ENCODE data around the gene IL1RAPL2.
"Not testable (repeated sequence)": the region's sequence is repeated elsewhere in the genome, so short reads cannot be mapped to it uniquely, and the experiment has no call there.

IL1RAPL2 gene

GRCh38 chrX:104565791-104566680 lies at the start of gene IL1RAPL2:
TSS of gene IL1RAPL2 (plus strand) at chrX:104566199.
- FAIRE-seq, result no peak

- no peak for FAIRE-seq
These were observed 43.6 kb upstream of the IL1RAPL2 start for GRCh38 chrX:104522386-104522785.

GRCh38 chrX:104523858-104524257 lies 42.1 kb upstream of the IL1RAPL2 start:
- no peak for FAIRE-seq

- FAIRE-seq, result no peak
These were observed 26.9 kb upstream of the IL1RAPL2 start for GRCh38 chrX:104539081-104539480.

GRCh38 chrX:104542447-104542846 lies 23.6 kb upstream of the IL1RAPL2 start:
- FAIRE-seq, result not testable (repeated sequence)

GRCh38 chrX:104564335-104564734 lies 1.7 kb upstream of the IL1RAPL2 start:
- no peak for FAIRE-seq

- no peak for FAIRE-seq
These were observed 887 bp upstream of the IL1RAPL2 start for GRCh38 chrX:104564921-104565703.

- FAIRE-seq, result no peak
These were observed 892 bp downstream of the IL1RAPL2 start for GRCh38 chrX:104566681-104567501.

GRCh38 chrX:104567506-104567905 lies 1.5 kb downstream of the IL1RAPL2 start:
- FAIRE-seq, result no peak

GRCh38 chrX:104568304-104568915 lies 2.4 kb downstream of the IL1RAPL2 start:
- no peak for FAIRE-seq

GRCh38 chrX:104618106-104618895 lies 52.3 kb downstream of the IL1RAPL2 start:
- FAIRE-seq, result no peak

GRCh38 chrX:104621781-104622180 lies 55.8 kb downstream of the IL1RAPL2 start:
- no peak for FAIRE-seq

GRCh38 chrX:104641176-104641575 lies 75.2 kb downstream of the IL1RAPL2 start:
- no peak for FAIRE-seq

- FAIRE-seq, result no peak
These were observed 81.1 kb downstream of the IL1RAPL2 start for GRCh38 chrX:104647084-104647483.

- no peak for FAIRE-seq
These were observed 93.2 kb downstream of the IL1RAPL2 start for GRCh38 chrX:104659005-104659744.

- no peak for FAIRE-seq
These were observed 94.1 kb downstream of the IL1RAPL2 start for GRCh38 chrX:104660092-104660491.

- no peak for FAIRE-seq
These were observed 96.7 kb downstream of the IL1RAPL2 start for GRCh38 chrX:104662694-104663093.

- peak; percentile 45 for FAIRE-seq
These were observed 99.7 kb downstream of the IL1RAPL2 start for GRCh38 chrX:104665691-104666090.

GRCh38 chrX:104668550-104668949 lies 102.6 kb downstream of the IL1RAPL2 start:
- FAIRE-seq, result no peak

- FAIRE-seq, result no peak
These were observed 103.1 kb downstream of the IL1RAPL2 start for GRCh38 chrX:104669063-104669462.

GRCh38 chrX:104670051-104670450 lies 104.1 kb downstream of the IL1RAPL2 start:
- FAIRE-seq, result no peak
